GM18907 (cell line): ENCODE data around the gene CLDN22.
A peak's percentile ranks its signal among the peaks of the same experiment; 100 is the strongest.

Experiments used
- ATAC-seq: cut with Tn5 transposase; IDR thresholded peaks from one replicate; pipeline ENCODE4 v1.9.1; 2021; ENCODE audit warnings: mild to moderate bottlenecking, moderate library complexity; ENCODE audit not compliant: unreplicated experiment

Gene CLDN22

DNA sequence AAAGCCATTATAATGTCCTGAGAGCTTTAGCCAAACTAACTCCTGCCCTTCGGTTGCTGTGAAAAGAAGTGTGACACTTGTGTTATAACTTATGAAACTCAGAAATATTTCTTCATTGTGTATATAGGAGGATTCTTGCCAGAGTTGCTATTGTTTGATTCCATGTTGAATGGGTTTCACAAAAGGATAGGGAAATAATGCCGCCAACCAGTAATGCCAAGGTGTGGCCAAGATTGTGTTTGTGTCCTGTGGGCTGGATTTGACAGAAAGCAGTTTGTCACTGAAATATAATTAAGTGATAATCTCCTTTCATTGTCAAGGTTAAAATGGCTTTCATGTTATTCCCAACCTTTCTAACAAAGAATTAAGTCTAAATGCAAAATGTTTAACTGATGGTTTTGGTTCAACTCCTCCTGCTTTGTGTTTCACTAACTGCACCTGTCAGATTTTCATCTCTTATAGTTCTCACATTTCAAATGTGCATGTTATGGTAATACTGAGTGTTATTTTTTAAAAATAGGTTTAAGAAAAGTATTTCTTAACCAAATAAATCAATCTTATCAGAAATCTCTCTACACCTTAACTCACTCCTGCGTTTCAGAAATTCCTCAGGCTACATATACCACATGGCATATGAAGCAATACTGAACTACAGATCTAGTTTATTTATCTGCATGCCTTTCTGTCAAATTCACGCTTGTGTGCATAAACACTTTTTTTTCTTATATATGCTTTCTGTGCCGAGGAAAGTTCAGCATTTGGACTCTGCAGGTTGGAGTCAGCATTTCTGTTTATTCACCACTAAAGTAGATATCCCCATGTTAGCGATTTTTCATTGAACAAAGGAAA is at the start of gene CLDN22:
CLDN22 (minus strand) TSS at position 66 of the 849 bp plus-strand sequence; CDS start at position 8, 58 bp downstream.
- ATAC-seq, result peak; percentile 7

DNA sequence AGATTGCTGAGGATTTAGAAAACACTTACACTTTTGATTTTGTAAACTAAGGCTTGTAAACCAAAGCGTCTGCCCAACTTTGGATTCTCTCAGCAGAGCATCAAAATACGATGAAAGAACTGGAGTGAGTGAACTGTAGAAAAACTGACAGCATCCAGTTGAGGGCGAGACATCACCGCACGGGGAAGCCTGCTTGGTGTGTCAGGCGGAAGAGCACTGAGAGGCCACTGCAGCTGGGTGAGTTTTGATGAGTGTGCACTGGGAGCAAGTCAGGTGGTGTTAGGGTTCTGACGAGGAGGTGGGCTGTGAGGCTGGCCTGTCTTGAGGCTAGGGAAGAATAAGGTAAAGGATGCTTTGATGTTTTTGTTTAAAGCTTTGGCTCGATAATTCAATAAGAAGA is 49.0 kb upstream of the CLDN22 start:
- ATAC-seq, result no peak

DNA sequence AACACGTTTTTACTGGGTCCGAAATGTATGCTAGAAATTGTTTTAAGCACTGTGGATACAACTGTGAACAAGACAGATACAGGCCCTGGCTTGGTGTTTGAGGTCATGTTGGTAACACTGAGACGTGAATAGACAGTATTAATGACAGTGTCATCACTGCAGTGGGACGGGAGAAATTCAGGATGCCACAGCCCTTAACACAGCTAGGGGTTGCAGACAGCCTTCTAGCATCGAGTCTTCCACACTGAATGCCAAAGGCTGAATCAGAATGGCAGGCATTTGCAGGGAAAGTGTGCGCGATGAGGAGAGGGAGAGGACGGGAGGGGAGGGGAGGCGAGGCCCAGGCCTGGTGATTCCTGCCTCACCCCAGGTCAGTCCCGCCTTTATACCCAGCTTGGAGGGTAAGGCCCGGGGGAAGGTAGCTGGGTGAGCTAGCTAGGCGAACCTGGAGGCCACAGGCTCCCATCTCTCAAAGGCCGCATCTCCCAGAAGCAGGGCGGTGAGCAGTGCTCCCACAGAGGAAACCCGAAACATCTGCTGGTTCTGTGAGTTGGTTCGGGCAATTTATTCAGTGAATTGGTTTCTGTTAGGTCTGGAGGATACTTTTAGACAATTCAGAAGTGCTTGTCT is 46.2 kb upstream of the CLDN22 start:
- ATAC-seq, result no peak

DNA sequence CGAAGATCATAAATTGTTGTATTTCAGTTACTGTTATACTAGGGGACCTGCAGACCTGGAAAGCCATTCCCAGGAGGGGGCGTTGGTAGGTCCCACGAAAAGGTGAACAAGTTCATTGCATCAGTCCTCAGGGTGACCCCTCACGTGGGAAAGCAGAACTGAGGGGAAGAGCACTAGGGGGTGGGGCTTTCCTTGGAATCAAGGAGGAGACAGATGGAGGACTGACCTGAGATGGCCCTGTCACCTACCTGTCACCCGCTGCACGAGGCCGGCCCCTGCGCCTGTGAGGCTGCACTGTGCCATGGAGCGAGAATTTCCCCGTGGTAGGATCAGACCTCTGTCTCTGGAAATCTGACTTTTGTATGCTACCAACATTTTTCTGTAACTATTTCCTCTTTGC is 43.9 kb upstream of the CLDN22 start:
- ATAC-seq, result no peak

DNA sequence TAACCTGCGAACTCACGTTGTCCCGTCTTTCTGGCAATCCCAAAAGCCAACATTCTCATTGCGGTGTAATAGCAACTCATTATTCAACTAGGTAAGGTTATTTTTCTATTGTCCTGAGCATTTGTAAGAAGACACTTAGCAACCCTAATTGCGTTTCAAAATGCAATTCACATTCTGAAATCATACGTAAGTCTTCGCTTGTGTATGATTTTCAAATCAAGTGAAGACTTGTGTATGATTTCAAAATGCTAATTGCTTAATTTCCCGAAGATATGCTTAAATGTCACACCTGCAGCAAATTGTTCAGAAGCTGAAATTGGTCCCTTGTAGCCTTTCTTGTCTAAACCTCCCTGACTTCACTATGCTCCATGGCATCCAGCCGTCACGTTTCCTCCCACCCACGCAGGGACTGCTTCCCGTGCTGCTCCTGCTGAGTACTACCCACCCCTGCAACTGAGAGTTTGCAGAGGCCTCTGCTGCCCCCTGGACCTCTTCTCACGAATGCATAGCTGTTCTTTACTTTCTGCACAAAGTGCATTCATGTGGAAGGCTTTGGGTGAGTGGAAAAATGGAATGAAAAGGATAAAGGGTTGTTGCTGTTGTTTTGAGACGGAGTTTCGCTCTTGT is 43.0 kb upstream of the CLDN22 start:
- no peak for ATAC-seq

DNA sequence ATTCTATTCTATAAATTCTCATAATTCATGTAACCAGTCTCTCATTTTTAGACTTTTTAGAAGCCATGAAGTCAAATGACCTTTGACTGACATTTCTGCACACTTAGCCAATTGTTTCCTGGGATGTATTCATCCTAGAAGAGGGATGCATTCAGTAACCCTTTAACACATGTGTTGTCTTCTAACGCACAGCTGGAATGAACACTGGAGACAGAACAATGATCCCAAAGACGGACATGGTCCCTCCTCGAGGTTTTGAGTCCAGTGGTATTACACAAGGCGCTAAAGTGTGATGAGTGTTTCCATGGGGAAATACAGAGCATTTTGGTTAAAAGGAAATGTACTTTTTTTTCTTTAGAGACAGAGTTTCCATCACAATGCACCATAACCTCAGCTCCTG is 42.0 kb upstream of the CLDN22 start:
- ATAC-seq, result no peak

DNA sequence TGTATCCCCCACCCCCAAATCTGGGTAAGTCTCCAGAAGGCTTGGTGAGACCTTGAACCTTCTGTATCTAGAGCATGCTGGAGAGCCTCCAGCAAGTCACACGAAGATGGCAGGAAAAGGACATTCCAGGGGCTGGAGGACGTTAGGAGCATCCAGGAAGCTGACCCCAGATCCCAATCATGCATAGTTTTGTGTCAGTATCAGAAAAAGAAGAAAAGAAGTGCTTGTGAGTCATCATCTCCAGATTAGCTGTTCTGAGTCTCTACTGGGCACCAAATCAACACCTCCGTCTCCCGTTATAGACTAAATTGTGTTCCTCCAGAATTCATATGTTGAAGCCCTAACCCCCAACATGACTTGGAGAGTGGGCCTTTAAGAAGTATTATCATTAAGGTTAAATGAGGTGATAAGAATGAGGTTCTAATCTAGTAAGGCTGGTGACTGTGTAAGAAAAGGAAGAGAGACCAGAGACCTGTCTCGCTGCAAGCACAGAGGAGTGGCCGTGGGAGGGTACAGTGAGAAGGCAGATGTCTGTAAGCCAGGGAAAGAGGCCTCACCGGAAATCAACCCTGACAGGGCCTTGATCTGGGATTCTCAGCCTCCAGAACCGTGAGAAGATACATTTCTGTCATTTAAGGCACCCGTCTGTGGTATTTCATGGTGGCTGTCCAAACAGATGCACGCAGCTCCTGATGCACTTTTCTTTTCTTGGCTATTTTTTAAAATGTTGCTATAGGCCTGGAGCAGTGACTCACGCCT is 40.3 kb upstream of the CLDN22 start:
- no peak for ATAC-seq

DNA sequence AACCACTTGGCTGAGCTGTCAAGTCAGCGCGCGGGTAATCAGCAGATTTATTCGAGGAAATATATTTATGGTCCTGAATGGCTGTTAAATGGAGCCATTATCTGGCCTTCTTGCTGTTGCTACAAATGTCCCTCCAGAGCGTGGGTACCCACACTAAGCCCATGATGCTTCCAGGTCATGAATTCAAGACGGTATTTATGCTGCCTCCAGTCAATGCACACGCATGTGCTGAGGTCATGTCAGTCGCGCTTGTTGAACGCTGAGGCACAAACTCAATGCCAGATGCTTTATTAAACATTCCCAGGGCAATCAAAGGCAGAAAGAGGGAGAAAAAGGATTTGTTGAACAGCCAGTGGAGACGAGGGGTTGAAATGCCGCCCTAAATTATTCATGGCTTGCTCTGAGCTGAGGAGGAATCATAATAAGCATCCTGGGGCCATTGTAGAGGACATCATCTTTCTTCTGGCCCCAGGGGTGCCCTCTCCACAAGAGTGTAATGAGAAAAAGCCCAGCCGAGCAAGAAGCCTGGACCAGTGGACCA is 38.2 kb upstream of the CLDN22 start:
- ATAC-seq, result no peak

DNA sequence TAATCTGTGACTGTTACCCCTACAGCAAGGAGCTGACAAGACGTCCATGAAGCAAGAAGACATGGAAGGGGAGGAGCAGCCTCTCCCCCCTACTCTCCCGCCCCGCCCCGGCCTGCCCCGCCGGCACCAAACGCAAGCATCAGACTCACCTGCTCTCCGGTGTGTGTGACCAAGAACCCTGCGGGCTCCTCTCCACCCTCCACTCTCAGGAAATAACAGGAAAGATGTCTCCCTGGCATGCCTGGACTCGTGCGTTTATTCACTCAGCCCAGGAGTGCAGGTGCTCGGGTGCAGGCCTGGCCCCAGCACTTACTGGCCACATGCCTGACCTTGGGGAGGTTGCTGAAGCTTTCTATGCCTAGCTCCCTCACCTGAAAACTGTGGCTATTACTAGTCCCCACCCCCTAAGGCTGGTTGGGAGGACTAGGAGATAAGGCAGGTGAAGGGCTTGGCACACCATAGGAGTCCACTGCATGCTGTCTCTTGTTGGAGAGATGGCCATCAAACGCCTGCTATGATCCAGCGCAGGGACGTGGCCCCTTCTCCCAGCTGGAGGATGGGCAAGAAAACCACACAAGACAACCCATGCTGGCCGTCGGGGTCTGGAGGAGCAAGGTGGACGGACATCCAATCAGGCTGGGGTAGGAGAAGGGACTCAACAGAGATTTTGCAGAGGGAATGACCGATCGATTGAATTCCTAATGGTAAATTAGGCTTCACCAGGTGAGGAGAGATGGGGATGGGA is 37.0 kb upstream of the CLDN22 start:
- ATAC-seq, result no peak

DNA sequence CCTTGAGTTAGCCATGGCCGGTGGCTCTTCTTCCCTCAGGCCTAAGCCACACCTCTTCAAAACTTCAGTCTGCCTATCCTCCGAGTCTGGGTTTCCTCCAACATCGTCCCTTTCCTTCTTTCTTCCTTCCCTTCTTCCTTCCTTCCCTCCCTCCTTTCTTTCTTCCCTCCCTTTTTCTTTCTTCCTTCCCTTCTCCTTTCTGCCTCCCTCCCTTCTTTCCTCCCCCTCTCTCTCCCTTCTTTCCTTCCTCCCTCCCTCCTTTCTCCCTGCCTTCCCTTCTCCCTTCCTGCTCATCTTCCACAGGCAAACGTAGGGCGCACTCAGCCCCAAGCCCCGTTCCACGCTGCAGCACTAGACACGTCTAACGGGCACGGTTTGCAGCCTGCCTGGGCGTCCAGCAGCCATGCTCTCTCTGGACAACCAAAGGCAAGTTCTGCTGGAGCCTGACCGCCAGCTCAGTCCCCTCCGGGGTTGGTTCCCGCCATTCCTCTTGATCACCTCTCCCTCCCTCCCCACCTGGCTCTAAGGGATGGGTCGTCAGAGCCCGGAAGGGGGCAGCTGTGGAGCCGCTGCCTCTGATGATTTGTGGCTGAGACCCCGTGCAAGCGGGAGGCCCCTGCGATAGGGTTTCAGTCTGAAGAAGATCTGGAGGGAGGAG is 36.2 kb upstream of the CLDN22 start:
- no peak for ATAC-seq

DNA sequence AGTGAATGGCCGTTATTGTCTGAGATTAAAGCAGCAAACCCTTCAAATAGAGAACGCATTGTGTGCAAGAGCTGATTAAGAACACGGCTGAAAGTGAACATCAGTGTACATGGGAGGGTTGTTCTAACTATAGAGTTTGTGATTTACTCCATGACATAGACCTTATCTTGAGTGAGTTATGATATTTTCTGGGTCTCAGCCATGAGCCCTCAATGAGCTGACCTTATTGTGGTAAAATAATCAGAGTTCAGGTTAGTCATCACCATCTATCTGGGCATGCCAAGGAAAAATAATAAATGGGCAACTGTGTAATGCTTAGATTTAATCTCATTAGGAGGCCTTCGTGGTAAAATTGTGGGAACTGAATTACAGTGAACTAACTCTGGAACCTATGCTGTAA is 35.3 kb upstream of the CLDN22 start:
- ATAC-seq, result no peak

DNA sequence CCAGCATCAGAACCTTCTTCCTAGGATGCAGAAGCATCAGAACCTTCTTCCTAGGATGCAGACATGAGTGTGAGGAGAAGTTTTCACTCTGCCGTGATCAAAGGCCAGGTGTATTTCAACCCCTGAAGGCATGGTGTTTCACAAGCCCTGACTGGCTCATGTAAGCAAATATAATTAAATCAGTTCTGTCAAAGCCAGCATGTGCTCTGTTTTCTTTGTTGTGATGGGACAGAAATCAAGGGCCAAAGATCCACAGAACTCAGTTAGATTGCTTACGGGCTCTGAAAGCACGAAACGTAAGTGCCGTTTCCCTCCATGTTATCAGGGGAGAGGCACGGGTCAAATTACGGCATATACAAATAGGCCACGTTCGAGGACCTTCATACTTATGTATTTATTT is 34.1 kb upstream of the CLDN22 start:
- ATAC-seq, result no peak

DNA sequence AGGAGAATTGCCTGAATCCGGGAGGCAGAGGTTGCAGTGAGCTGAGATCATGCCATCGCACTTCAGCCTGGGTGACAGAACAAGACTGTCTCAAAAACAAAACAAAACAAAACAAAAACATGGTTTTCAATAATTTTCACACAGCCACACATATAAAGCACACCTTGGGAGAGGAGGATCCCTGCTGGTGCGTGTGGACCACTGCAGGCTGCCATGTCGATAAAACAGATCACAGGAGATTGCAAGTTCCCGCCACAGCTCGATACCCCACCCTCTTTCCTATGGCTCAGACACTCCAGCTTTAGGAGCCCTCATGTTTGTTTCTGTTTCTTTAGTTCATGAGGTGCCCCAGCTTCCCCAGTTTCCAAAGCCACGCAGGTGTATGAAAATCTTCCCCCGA is 33.5 kb upstream of the CLDN22 start:
- no peak for ATAC-seq

DNA sequence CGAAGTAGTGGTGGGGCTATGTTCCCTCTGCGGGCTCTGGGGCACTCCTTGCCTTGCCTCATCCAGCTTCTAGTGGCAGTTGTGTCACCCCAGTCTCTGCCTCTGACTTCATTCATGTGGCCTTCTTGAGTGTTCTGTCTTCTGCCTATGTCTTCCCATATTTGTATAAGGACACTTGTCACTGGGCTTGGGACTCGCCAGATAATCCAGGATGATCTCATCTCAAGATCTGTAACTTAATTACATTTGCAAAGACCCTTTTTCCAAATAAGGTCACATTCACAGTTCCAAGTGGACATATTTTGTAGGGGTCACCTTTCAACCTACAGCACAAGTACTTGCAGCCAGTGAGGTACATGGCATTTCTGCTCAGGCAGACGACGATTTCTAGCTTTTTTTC is 32.5 kb upstream of the CLDN22 start:
- no peak for ATAC-seq

DNA sequence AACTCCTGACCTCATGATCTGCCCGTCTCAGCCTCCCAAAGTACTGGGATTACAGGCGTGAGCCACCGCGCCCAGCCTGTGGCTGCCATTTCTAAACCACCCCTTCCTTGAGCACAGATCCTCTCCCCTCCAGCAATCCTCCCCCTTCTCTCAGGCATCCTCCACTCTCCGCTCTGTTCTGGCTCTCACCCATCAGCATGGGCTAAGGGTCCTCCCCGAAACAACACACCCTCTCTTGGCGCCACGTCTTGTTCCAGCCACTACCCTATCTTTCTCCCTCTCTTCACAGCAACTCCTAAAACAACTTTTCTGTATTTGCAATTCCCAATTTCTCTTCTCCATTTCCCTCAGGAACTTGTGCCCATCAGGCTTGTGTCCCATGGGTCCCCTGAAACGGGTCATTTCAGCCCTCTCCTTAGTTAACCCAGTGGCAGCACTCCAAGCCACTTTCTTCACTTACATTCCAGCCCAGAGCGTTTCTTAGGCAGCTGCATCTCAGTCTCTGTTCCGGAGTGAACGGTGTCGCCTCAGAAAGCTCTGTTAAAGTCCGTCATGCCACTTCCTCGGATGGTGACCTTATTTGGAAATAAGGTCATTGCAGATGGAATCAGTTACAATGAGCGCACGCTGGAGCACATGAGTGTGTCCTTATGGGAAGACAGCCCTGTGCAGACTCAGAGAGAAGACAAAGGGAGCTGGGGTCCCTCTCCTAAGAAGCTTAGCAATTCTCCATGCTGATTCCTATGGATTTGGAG is 30.4 kb upstream of the CLDN22 start:
- ATAC-seq, result no peak

DNA sequence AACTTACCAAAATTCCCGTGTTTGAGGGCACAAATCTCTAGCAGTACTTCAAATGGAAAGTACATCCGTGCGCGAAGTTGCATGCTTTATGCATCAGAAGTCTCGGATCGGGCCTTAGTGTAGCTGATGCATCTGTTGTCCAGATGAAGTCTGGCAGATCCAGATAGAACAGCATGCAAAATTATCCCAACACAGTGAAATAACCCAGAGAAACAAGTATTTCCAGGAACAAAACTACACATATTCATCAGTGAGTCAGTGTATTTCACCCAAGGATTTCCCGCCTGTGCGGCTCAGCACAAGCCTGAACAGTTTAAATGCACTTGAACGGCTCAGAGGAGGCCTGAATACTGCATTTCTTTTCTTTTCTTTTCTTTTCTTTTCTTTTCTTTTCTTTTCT is 29.6 kb upstream of the CLDN22 start:
- no peak for ATAC-seq

DNA sequence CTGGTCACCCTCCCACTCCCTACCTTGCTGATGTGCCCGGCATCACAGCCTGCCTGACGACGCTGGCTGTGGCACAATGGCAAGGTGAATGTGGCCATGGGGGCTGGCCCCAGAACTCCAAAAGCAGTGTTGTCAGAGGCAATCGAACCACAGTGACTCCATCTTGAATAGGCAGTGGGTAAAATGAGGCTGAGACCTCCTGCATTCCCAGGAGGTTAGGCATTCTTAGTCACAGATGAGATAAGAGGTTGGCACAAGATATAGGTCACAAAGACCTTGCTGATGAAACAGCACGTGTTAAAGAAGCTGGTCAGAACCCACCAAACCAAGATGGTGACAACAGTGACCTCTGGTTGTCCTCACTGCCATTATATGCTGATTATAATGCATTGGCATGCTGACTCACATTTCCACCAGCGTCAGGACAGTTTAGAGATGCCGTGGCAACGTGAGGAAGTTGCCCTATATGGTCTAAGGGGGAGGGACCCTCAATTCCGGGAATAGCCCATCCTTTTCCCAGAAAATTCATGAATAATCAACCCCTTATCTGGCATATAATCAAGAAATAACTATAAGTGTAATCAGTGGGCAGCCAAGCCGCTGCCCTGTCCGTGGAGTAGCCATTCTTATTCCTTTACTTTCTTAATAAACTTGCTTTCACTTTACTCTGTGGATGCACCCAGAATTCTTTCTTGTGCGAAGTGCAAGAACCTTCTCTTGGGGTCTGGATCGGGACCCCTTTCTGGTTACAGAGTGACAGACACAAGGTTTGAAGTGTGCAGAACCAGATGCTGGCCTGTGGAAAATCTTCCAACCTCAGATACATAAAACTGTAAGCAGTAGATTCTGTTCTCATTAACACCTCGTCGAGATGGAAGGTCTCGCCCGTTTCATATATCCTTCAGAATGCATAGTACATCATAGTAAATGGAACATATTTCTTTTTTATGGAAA is 28.9 kb upstream of the CLDN22 start:
- ATAC-seq, result no peak

DNA sequence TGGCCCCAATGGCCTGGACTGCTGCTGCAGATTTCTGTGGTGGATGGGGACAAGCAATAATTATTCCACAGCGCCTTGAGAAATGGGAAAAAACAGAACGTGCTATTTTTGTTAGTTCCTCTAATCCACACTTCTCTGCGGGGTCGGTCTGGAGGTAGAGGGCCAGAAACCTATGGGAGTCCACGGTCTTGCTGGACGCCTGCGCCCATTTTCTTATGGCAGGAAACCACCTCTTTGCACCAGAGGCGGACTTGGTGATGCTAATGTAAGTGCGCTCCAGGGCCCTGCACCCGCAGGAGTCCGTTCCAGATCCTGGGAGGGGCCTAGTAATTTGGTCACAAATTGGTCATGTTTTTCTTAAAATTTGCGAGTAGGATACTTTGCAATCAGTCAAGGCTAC is 28.1 kb upstream of the CLDN22 start:
- no peak for ATAC-seq
